Measurements from ENCODE around the gene ABHD5.

Gene ABHD5

DNA sequence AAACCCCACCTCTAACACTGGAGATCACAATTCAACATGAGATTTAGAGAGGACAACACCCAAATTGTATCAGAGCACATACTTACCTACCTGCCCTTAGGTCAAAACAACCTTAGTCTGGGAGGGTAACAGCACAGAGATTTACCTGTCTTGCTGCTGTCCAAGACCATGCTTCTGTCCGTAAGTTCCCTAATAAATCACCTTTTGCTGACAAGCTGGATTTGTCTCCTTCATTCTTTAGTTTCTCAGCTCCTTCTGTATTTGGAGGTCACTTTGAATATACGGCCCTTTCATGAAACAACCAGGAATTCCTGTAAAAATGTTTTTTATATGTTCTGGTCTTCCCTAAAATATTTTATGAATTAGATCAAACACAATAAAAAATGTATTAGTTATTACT, 1.6 kb upstream of the ABHD5 start:
- in situ Hi-C loops (cut with HindIII; ENCODE audit: low pct_unique_long_range_greater_than_20kb, low sequenced_read_pairs): no loop called here
- TF ChIP-seq JUND (IDR thresholded peaks at IDR 0.05; ENCODE audit: low read depth): no peak
- no peak for DNase-seq (ENCODE audit: low read depth in 1 of 2, low spot score in 1 of 2)

DNA sequence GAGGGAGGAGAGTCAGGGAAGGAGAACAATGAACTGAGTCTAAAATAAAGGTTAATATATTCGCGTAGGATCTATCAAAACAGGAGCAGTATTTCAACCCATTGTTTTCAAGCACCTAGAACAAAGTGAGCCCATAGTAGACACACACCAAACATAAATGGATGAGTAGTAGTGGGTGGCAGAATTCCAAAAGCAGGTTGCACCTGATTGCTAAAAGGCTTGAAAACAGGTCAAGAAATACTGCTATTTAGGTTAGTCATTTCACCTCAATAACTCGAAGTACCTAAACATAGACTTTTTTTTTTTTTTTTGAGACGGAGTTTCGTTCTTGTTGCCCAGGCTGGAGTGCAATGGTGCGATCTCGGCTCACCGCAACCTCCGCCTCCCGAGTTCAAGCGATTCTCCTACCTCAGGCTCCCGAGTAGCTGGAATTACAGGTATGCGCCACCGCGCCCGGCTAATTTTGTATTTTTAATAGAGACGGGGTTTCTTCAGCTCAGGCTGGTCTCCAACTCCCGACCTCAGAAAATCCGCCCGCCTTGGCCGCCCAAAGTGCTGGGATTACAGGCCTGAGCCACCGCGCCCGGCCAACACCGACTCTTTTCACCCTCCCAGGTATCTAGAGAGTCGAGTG, 855 bp upstream of the ABHD5 start:
- no peak for TF ChIP-seq JUND (IDR thresholded peaks at IDR 0.05; ENCODE audit: low read depth)
- DNase-seq (ENCODE audit: low read depth in 1 of 2, low spot score in 1 of 2): peak in 1 of 2 experiments; percentile 37
- in situ Hi-C loops (cut with HindIII; ENCODE audit: low pct_unique_long_range_greater_than_20kb, low sequenced_read_pairs): no loop called here

GRCh38 chr3:43691120-43691995, 620 bp downstream of the ABHD5 start:
- in situ Hi-C loops (cut with HindIII; ENCODE audit: low pct_unique_long_range_greater_than_20kb, low sequenced_read_pairs): no loop called here
- TF ChIP-seq JUND (IDR thresholded peaks at IDR 0.05; ENCODE audit: low read depth): no peak
- DNase-seq (ENCODE audit: low read depth in 1 of 2, low spot score in 1 of 2): peak; percentile 75 to 88

- no peak for TF ChIP-seq JUND (IDR thresholded peaks at IDR 0.05; ENCODE audit: low read depth)
- in situ Hi-C loops (cut with HindIII; ENCODE audit: low pct_unique_long_range_greater_than_20kb, low sequenced_read_pairs): no loop called here
- peak in 1 of 2 experiments; percentile 48 for DNase-seq (ENCODE audit: low read depth in 1 of 2, low spot score in 1 of 2)
These were observed 1.5 kb downstream of the ABHD5 start for GRCh38 chr3:43692085-43692855.

DNA sequence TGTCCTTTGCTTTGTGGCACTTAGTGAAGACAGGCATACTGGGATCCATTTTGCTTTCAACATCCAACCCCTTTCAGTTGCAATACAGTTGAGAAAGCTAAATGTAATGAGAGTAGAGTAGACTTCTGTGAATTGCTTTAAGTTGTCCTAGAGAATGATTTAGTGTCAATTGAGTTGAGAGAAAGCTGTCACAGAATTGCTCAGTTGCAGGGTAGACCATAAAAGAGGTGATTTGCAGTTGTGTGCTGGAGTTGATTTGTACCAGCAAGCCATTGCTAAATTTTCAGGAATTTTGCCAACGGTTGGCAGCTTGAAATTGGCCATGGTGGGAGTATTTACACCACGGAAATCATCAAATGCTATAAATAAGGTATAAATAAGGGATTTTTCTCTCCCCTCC, 2.2 kb downstream of the ABHD5 start:
- TF ChIP-seq JUND (IDR thresholded peaks at IDR 0.05; ENCODE audit: low read depth): no peak
- in situ Hi-C loops (cut with HindIII; ENCODE audit: low pct_unique_long_range_greater_than_20kb, low sequenced_read_pairs): no loop called here
- no peak for DNase-seq (ENCODE audit: low read depth in 1 of 2, low spot score in 1 of 2)

- no peak for TF ChIP-seq JUND (IDR thresholded peaks at IDR 0.05; ENCODE audit: low read depth)
- in situ Hi-C loops (cut with HindIII; ENCODE audit: low pct_unique_long_range_greater_than_20kb, low sequenced_read_pairs): no loop called here
- DNase-seq (ENCODE audit: low read depth in 1 of 2, low spot score in 1 of 2): no peak
These were observed 2.9 kb downstream of the ABHD5 start for GRCh38 chr3:43693594-43693993.

GRCh38 chr3:43695443-43695842, 4.7 kb downstream of the ABHD5 start:
- in situ Hi-C loops (cut with HindIII; ENCODE audit: low pct_unique_long_range_greater_than_20kb, low sequenced_read_pairs): no loop called here
- TF ChIP-seq JUND (IDR thresholded peaks at IDR 0.05; ENCODE audit: low read depth): no peak
- DNase-seq (ENCODE audit: low read depth in 1 of 2, low spot score in 1 of 2): no peak

DNA sequence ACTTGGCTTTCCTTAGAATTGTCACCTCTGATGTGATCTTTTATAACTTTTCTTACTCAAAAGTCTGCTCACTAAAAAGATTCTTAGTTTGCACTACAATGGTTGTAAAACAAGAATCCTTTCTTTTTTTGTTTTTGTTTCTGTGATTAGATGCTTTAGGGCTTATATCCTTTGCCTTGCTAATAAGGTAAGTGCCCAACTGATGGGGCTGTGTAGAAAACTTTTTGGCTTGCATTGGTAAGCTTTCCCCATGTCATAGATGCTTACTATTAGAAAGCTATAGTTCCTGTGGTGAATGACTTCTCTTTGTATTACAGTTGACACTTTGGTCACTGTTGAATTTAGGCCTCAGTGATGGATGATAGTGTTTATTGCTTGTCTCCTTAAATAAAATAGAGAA, 5.1 kb downstream of the ABHD5 start:
- in situ Hi-C loops (cut with HindIII; ENCODE audit: low pct_unique_long_range_greater_than_20kb, low sequenced_read_pairs): no loop called here
- no peak for DNase-seq (ENCODE audit: low read depth in 1 of 2, low spot score in 1 of 2)

GRCh38 chr3:43696441-43696840, 5.7 kb downstream of the ABHD5 start:
- TF ChIP-seq JUND (IDR thresholded peaks at IDR 0.05; ENCODE audit: low read depth): no peak
- DNase-seq (ENCODE audit: low read depth in 1 of 2, low spot score in 1 of 2): no peak
- in situ Hi-C loops (cut with HindIII; ENCODE audit: low pct_unique_long_range_greater_than_20kb, low sequenced_read_pairs): no loop called here

More for the DNA sequence above, 5.1 kb downstream of the ABHD5 start:
- TF ChIP-seq JUND (IDR thresholded peaks at IDR 0.05; ENCODE audit: low read depth): no peak

- no peak for DNase-seq (ENCODE audit: low read depth in 1 of 2, low spot score in 1 of 2)
- TF ChIP-seq JUND (IDR thresholded peaks at IDR 0.05; ENCODE audit: low read depth): no peak
- in situ Hi-C loops (cut with HindIII; ENCODE audit: low pct_unique_long_range_greater_than_20kb, low sequenced_read_pairs): no loop called here
These were observed 6.1 kb downstream of the ABHD5 start for GRCh38 chr3:43696881-43697280.

GRCh38 chr3:43699864-43700263, 9.1 kb downstream of the ABHD5 start:
- in situ Hi-C loops (cut with HindIII; ENCODE audit: low pct_unique_long_range_greater_than_20kb, low sequenced_read_pairs): no loop called here
- TF ChIP-seq JUND (IDR thresholded peaks at IDR 0.05; ENCODE audit: low read depth): no peak
- peak; percentile 30 to 79 for DNase-seq (ENCODE audit: low read depth in 1 of 2, low spot score in 1 of 2)

DNA sequence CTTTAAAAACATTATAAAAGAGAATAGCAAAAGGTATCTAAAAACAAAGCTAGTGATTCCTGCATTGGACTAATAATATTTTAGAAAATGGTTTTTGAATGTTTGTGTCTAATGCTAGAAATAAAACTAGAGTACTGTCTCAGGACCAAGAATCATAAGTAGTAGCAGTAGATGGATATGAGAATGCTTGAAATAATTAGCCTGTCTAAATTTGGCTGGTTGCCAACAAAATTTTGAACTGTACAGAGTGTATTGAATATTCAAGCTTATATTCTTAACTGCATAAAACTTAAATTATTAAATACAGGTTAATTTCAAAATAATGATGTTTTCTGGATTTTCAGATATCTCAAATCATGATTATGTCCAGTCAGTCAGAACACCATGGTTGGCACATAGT, 14.0 kb downstream of the ABHD5 start:
- no peak for DNase-seq (ENCODE audit: low read depth in 1 of 2, low spot score in 1 of 2)
- in situ Hi-C loops (cut with HindIII; ENCODE audit: low pct_unique_long_range_greater_than_20kb, low sequenced_read_pairs): no loop called here
- TF ChIP-seq JUND (IDR thresholded peaks at IDR 0.05; ENCODE audit: low read depth): no peak

DNA sequence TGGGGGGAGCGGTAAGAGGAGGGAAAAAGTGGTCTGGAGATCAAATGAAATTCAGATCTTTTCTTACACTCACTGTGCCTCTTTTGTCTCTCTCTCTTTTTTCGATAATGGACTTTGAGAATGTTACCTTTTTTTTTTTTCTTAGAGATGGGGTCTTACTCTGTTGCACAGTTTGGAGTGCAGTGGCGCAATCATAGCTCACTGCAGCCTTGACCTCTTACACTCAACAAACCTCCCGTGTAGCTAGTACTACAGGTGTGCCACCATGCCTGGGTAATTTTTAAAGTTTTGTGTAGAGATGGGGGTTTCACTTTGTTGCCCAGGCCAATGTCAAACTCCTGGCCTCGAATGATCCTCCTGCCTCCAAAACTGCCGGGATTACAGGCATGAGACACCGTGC, 15.6 kb downstream of the ABHD5 start:
- TF ChIP-seq JUND (IDR thresholded peaks at IDR 0.05; ENCODE audit: low read depth): no peak
- no peak for DNase-seq (ENCODE audit: low read depth in 1 of 2, low spot score in 1 of 2)
- in situ Hi-C loops (cut with HindIII; ENCODE audit: low pct_unique_long_range_greater_than_20kb, low sequenced_read_pairs): no loop called here

Data from T47D (cell line).